OCI-LY1 (cell line): ENCODE data around the gene GPR173.

Experiments
- EZH2 ChIP-seq: fragments of 200-600 bp; sonication (generic), shearing (Covaris generic); IDR thresholded peaks from 2 replicates; pipeline ENCODE4 v1.8.0; 2017; ENCODE audit warnings: borderline replicate concordance, mixed run types, mild to moderate bottlenecking, antibody characterized with exemption, low read length, moderate library complexity, mixed read lengths
- TF ChIP-seq, protein P1 (sequence below): fragments of 200-600 bp; sonication (generic), shearing (Covaris generic); IDR thresholded peaks from 2 replicates; pipeline ENCODE4 v1.5.1; 2017; ENCODE audit warnings: mild to moderate bottlenecking, antibody characterized with exemption, low read length, moderate library complexity, mixed read lengths

GRCh38 chrX:53013291-53013690 is 35.3 kb upstream of the GPR173 start:
- TF ChIP-seq EZH2, result no peak
- TF ChIP-seq, protein P1, sequence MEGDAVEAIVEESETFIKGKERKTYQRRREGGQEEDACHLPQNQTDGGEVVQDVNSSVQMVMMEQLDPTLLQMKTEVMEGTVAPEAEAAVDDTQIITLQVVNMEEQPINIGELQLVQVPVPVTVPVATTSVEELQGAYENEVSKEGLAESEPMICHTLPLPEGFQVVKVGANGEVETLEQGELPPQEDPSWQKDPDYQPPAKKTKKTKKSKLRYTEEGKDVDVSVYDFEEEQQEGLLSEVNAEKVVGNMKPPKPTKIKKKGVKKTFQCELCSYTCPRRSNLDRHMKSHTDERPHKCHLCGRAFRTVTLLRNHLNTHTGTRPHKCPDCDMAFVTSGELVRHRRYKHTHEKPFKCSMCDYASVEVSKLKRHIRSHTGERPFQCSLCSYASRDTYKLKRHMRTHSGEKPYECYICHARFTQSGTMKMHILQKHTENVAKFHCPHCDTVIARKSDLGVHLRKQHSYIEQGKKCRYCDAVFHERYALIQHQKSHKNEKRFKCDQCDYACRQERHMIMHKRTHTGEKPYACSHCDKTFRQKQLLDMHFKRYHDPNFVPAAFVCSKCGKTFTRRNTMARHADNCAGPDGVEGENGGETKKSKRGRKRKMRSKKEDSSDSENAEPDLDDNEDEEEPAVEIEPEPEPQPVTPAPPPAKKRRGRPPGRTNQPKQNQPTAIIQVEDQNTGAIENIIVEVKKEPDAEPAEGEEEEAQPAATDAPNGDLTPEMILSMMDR, result no peak
